B cell (primary cell): ENCODE results near the gene PLCG1. TPM values are rescaled to one million over a fixed set of nuclear protein-coding genes. Genes with fewer than 3 reads are reported as not detected.

Experiments
- ATAC-seq: fragments of 200-7000 bp; cut with Tn5 transposase; one replicate; pipeline ENCODE4 v1.10.0; 2021; ENCODE audit warnings: low read depth, mild to moderate bottlenecking, moderate number of reproducible peaks, moderate library complexity
- CTCF ChIA-PET: fragments of 350-600 bp; sonication (Branson Sonifier 250); formaldehyde crosslinking; loops from one replicate; lab custom pipeline; 2021; ENCODE audit warnings: antibody characterized with exemption, inconsistent platforms; lab: Charles Lee
- POLR2A ChIA-PET: fragments of 350-600 bp; sonication (Branson Sonifier 250); formaldehyde crosslinking; loops from one replicate; lab custom pipeline; 2021; ENCODE audit warnings: antibody characterized with exemption; lab: Charles Lee
- DNase-seq: peaks from one replicate; pipeline ENCODE4 v3.0.0; 2013
- H2AFZ ChIP-seq: 2 replicates; pipeline ENCODE4 v1.6.1; 2012; ENCODE audit warnings: mild to moderate bottlenecking, low read depth, low read length; ENCODE audit not compliant: insufficient read depth, poor library complexity, severe bottlenecking
- H3K27ac ChIP-seq, 2 donors: 1 replicate in 1 of 2; 2 replicates in 1 of 2; pipeline ENCODE4 v1.5.1; 2012 to 2013; ENCODE audit warnings: low read length in 2 of 2, mild to moderate bottlenecking in 2 of 2, moderate library complexity in 1 of 2
- H3K27me3 ChIP-seq, 4 experiments: fragments of 200-600 bp in 1 of 4; sonication (generic) in 1 of 4; replicated peaks in 1 of 4; 1 replicate in 2 of 4; 2 replicates in 2 of 4; pipeline versions ENCODE4 v1.6.1 to v1.7.0; 2013 to 2016; ENCODE audit warnings: low read length in 3 of 4, mild to moderate bottlenecking in 2 of 4, mixed read lengths in 1 of 4, moderate library complexity in 1 of 4; ENCODE audit not compliant: insufficient read depth in 4 of 4, control insufficient read depth in 3 of 4; ENCODE audit errors: control extremely low read depth in 1 of 4
- H3K36me3 ChIP-seq, 2 experiments: replicated peaks in 1 of 2; 1 replicate in 1 of 2; 2 replicates in 1 of 2; pipeline versions ENCODE4 v1.6.1 to v1.7.1; 2013; ENCODE audit warnings: low read length in 1 of 2; ENCODE audit not compliant: insufficient read depth in 2 of 2, control insufficient read depth in 1 of 2; ENCODE audit errors: control extremely low read depth in 1 of 2, extremely low read depth in 1 of 2
- H3K4me1 ChIP-seq, 2 donors: fragments of 200-600 bp in 1 of 2; sonication (generic) in 1 of 2; 1 replicate in 1 of 2; 2 replicates in 1 of 2; pipeline versions ENCODE4 v1.5.1 to v1.6.1; 2013 to 2017; ENCODE audit warnings: low read length in 2 of 2; ENCODE audit not compliant: control insufficient read depth in 2 of 2, insufficient read depth in 2 of 2
- H3K4me2 ChIP-seq: replicated peaks from 2 replicates; pipeline ENCODE3; 2012; ENCODE audit warnings: mild to moderate bottlenecking, low read depth, low read length; ENCODE audit not compliant: poor library complexity, severe bottlenecking
- H3K4me3 ChIP-seq, 5 experiments: fragments of 200-600 bp in 1 of 5; sonication (generic) in 1 of 5; 1 replicate in 3 of 5; 2 replicates in 2 of 5; pipeline versions ENCODE4 v1.5.1 to v1.7.0; 2011 to 2016; ENCODE audit warnings: low read length in 4 of 5, mild to moderate bottlenecking in 4 of 5, low read depth in 2 of 5, control low read depth in 1 of 5, moderate library complexity in 1 of 5; ENCODE audit not compliant: insufficient read depth in 1 of 5; ENCODE audit errors: control extremely low read depth in 1 of 5, extremely low read depth in 1 of 5
- H3K79me2 ChIP-seq: fragments of 200-600 bp; sonication (generic); one replicate; pipeline ENCODE4 v1.6.0; 2016; ENCODE audit warnings: low read length; ENCODE audit not compliant: control insufficient read depth, insufficient read depth
- H3K9ac ChIP-seq: fragments of 200-600 bp; sonication (generic); 2 replicates; pipeline ENCODE4 v1.6.1; 2017; ENCODE audit warnings: mild to moderate bottlenecking, low read length, moderate library complexity
- H3K9me3 ChIP-seq, 3 donors: one replicate each; pipeline versions ENCODE4 v1.6.1 to v1.7.1; 2013; ENCODE audit warnings: low read length in 2 of 3; ENCODE audit not compliant: control insufficient read depth in 2 of 3, insufficient read depth in 1 of 3; ENCODE audit errors: control extremely low read depth in 1 of 3
- H4K20me1 ChIP-seq: 2 replicates; pipeline ENCODE4 v1.6.0; 2012; ENCODE audit warnings: mild to moderate bottlenecking, low read length; ENCODE audit not compliant: insufficient read depth, control insufficient read depth, poor library complexity, severe bottlenecking
- H3K27ac Mint-ChIP-seq: one replicate; pipeline ENCODE4 v1.8.0; 2021; ENCODE audit warnings: mixed read lengths
- H3K27me3 Mint-ChIP-seq: one replicate; pipeline ENCODE4 v1.8.0; 2021; ENCODE audit warnings: mixed read lengths
- H3K4me1 Mint-ChIP-seq: one replicate; pipeline ENCODE4 v1.8.0; 2021; ENCODE audit warnings: mixed read lengths
- H3K4me3 Mint-ChIP-seq: one replicate; pipeline ENCODE4 v1.8.0; 2021; ENCODE audit warnings: mixed read lengths
- H3K9me3 Mint-ChIP-seq: one replicate; pipeline ENCODE4 v1.8.0; 2022; ENCODE audit warnings: mixed read lengths; ENCODE audit not compliant: insufficient read depth
- EZH2 ChIP-seq: IDR thresholded peaks from 2 replicates; pipeline ENCODE4 v1.6.1; 2012; ENCODE audit warnings: borderline replicate concordance, low read depth, mild to moderate bottlenecking, moderate library complexity, low read length; ENCODE audit not compliant: insufficient read depth, poor library complexity, severe bottlenecking
- WGBS: methylation state at CpG from one replicate; pipeline ENCODE4 v1.1.5; 2013; ENCODE audit warnings: missing lambda C conversion rate; ENCODE audit not compliant: insufficient coverage; 5-methylcytosine and 5-hydroxymethylcytosine counted together
- intact Hi-C: fragments of 100-400 bp; cut with micrococcal nuclease; formaldehyde crosslinking; loops from one replicate; pipeline ENCODE4 v1.10.0; 2022
- polyA plus RNA-seq: library from polyadenylated mRNA; depleted of rRNA; stranded (reverse); fragments of >200 nt; gene quantifications from 2 replicates; pipeline ENCODE4 v1.2.3, GENCODE V29; 2012
- total RNA-seq, 2 donors: library from RNA; stranded (reverse); fragments of 120-200 nt in 1 of 2; gene quantifications; 1 replicate in 1 of 2; 2 replicates in 1 of 2; pipeline versions ENCODE4 v1.2.3 to v1.2.4, GENCODE V29; 2013 to 2022
- TF ChIP-seq, protein P1 (sequence below): fragments of 200-600 bp; IDR thresholded peaks from one replicate; pipeline ENCODE4 v1.8.0; 2022; ENCODE audit warnings: antibody characterized with exemption, mild to moderate bottlenecking

The PLCG1 gene
- total and polyA plus RNA-seq, 2 donors (not counting 1 experiment from before 2014, with no cell fraction given), result 98.7 to 101 TPM

- H3K27ac ChIP-seq, result no peak overlapping the region
- TF ChIP-seq EZH2, result no peak
- TF ChIP-seq, protein P1, sequence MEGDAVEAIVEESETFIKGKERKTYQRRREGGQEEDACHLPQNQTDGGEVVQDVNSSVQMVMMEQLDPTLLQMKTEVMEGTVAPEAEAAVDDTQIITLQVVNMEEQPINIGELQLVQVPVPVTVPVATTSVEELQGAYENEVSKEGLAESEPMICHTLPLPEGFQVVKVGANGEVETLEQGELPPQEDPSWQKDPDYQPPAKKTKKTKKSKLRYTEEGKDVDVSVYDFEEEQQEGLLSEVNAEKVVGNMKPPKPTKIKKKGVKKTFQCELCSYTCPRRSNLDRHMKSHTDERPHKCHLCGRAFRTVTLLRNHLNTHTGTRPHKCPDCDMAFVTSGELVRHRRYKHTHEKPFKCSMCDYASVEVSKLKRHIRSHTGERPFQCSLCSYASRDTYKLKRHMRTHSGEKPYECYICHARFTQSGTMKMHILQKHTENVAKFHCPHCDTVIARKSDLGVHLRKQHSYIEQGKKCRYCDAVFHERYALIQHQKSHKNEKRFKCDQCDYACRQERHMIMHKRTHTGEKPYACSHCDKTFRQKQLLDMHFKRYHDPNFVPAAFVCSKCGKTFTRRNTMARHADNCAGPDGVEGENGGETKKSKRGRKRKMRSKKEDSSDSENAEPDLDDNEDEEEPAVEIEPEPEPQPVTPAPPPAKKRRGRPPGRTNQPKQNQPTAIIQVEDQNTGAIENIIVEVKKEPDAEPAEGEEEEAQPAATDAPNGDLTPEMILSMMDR, result no peak
- peaks cover 0 to 2% (median 0%) of the 10 kb centered on the region in 3 donors for H3K9me3 ChIP-seq
- WGBS, result 72% methylated on average over 2 of the region's 2 CpGs
- Mint-ChIP-seq H3K4me1 (no peaks in the 10 kb centered on the region), H3K4me3 (no peak overlapping the region), H3K9me3 (no peaks in the 10 kb centered on the region), H3K27ac (no peak overlapping the region), H3K27me3 (no peaks in the 10 kb centered on the region)
- no peak for ATAC-seq
- H3K79me2 ChIP-seq, result no peaks in the 10 kb centered on the region
- no peak overlapping the region for H3K9ac ChIP-seq
- DNase-seq, result no peak
- CTCF ChIA-PET, result no interaction called here
- POLR2A ChIA-PET, result no interaction called here
- H3K27me3 ChIP-seq, result no peaks in the 10 kb centered on the region
- H4K20me1 ChIP-seq, result no peaks in the 10 kb centered on the region
- H3K4me2 ChIP-seq, result no peak overlapping the region
- no peak overlapping the region for H3K4me3 ChIP-seq
- no peak overlapping the region for H2AFZ ChIP-seq
- intact Hi-C loops, result no loop called here
- H3K4me1 ChIP-seq, result no peaks in the 10 kb centered on the region
- peaks cover 0 to 11% of the 10 kb centered on the region in 2 experiments for H3K36me3 ChIP-seq
Measured at GRCh38 chr20:41183831-41184230, 46.5 kb downstream of the PLCG1 start.

- Histone ChIP-seq H3K27me3 (no peaks in the 10 kb centered on the region), H3K27ac (no peak overlapping the region), H3K36me3 (peaks cover 0 to 11% of the 10 kb centered on the region in 2 experiments), H3K9me3 (peaks cover 2 to 3% (median 3%) of the 10 kb centered on the region in 3 donors), H2AFZ (no peak overlapping the region), H3K79me2 (no peaks in the 10 kb centered on the region), H3K4me2 (no peak overlapping the region), H3K4me1 (no peaks in the 10 kb centered on the region), H3K4me3 (no peak overlapping the region), H4K20me1 (no peaks in the 10 kb centered on the region), H3K9ac (no peak overlapping the region)
- H3K27ac Mint-ChIP-seq, result no peak overlapping the region
- TF ChIP-seq EZH2, result no peak
- TF ChIP-seq, protein P1, result no peak
- DNase-seq (no peak), ATAC-seq (no peak)
- ChIA-PET POLR2A (no interaction called here), CTCF (interaction anchor here (0.6 to 1.4 kb wide), 2 partner anchors 12 to 152 kb away, joined by 3 to 7 read pairs; no protein-coding TSS in a partner anchor)
- WGBS, result 92% methylated on average over 9 of the region's 11 CpGs
- H3K4me3 Mint-ChIP-seq, result no peak overlapping the region
- intact Hi-C loops, result no loop called here
- H3K4me1 Mint-ChIP-seq, result no peaks in the 10 kb centered on the region
- peaks cover 6% of the 10 kb centered on the region for H3K9me3 Mint-ChIP-seq
- H3K27me3 Mint-ChIP-seq, result no peaks in the 10 kb centered on the region
Measured at GRCh38 chr20:41185013-41185757, 47.8 kb downstream of the PLCG1 start.
